Loucy (cell line): ENCODE measurements around the gene PRAC1.

Source experiments
- H2AFZ ChIP-seq: fragments of 200-600 bp; sonication (generic); 2 replicates; pipeline ENCODE4 v1.6.0; 2016; ENCODE audit warnings: antibody characterized with exemption, mild to moderate bottlenecking, low read length, moderate library complexity
- H3F3A ChIP-seq: fragments of 200-600 bp; 2 replicates; pipeline ENCODE4 v1.6.0; 2016; ENCODE audit warnings: antibody characterized with exemption, low read depth, mild to moderate bottlenecking
- H3K27me3 ChIP-seq: fragments of 200-600 bp; sonication (generic); 2 replicates; pipeline ENCODE4 v1.6.1; 2014; ENCODE audit warnings: low read length, mild to moderate bottlenecking; ENCODE audit not compliant: insufficient read depth, poor library complexity, severe bottlenecking
- H3K36me3 ChIP-seq: fragments of 200-600 bp; sonication (generic); 2 replicates; pipeline ENCODE4 v1.6.1; 2016; ENCODE audit warnings: low read length; ENCODE audit not compliant: insufficient read depth
- H3K4me1 ChIP-seq: fragments of 200-600 bp; sonication (generic); 2 replicates; pipeline ENCODE4 v1.5.1; 2014; ENCODE audit warnings: low read length, mild to moderate bottlenecking; ENCODE audit not compliant: insufficient read depth, poor library complexity, severe bottlenecking
- H3K4me2 ChIP-seq: fragments of 200-600 bp; sonication (generic); 2 replicates; pipeline ENCODE4 v1.6.0; 2014; ENCODE audit warnings: antibody characterized with exemption, low read length, low read depth, mild to moderate bottlenecking; ENCODE audit not compliant: poor library complexity, severe bottlenecking
- H3K4me3 ChIP-seq: fragments of 200-600 bp; sonication (generic); 2 replicates; pipeline ENCODE4 v1.5.1; 2014; ENCODE audit warnings: low read length, mild to moderate bottlenecking, mixed read lengths; ENCODE audit not compliant: poor library complexity, severe bottlenecking
- H3K79me2 ChIP-seq: fragments of 200-600 bp; sonication (generic); 2 replicates; pipeline ENCODE4 v1.6.1; 2014; ENCODE audit warnings: low read length; ENCODE audit not compliant: insufficient read depth
- H3K9ac ChIP-seq: fragments of 200-600 bp; sonication (generic); 2 replicates; pipeline ENCODE4 v1.6.0; 2014; ENCODE audit warnings: mild to moderate bottlenecking, low read depth, low read length, moderate library complexity; ENCODE audit not compliant: poor library complexity, severe bottlenecking
- H3K9me2 ChIP-seq: fragments of 200-600 bp; sonication (generic); replicated peaks from 2 replicates; pipeline ENCODE4 v1.6.1; 2016; ENCODE audit warnings: low read depth, low read length, mixed read lengths
- H3K9me3 ChIP-seq: fragments of 200-600 bp; sonication (generic); 2 replicates; pipeline ENCODE4 v1.6.1; 2014; ENCODE audit warnings: mild to moderate bottlenecking, antibody characterized with exemption, low read length, low read depth; ENCODE audit not compliant: insufficient read depth
- H4K20me1 ChIP-seq: fragments of 200-600 bp; sonication (generic); 2 replicates; pipeline ENCODE4 v1.6.0; 2014; ENCODE audit warnings: antibody characterized with exemption, low read length, mild to moderate bottlenecking; ENCODE audit not compliant: insufficient read depth, poor library complexity, severe bottlenecking
- CTCF ChIP-seq: fragments of 200-600 bp; sonication (generic); conservative IDR thresholded peaks from 2 replicates; pipeline ENCODE4 v1.5.1; 2014; ENCODE audit warnings: mild to moderate bottlenecking, antibody characterized with exemption, low read length
- EZH2phosphoT487 ChIP-seq: fragments of 200-600 bp; IDR thresholded peaks from 2 replicates; pipeline ENCODE4 v1.6.1; 2018; ENCODE audit warnings: antibody characterized with exemption, mild to moderate bottlenecking, moderate library complexity, borderline replicate concordance

The PRAC1 gene

GRCh38 chr17:48759288-48759687 lies 37.0 kb upstream of the PRAC1 start:
- Histone ChIP-seq H3K27me3 (no peaks in the 10 kb centered on the region), H4K20me1 (no peaks in the 10 kb centered on the region), H3K9ac (no peak overlapping the region), H3K9me3 (no peaks in the 10 kb centered on the region), H3K36me3 (no peaks in the 10 kb centered on the region), H3K4me1 (no peaks in the 10 kb centered on the region), H3F3A (no peaks in the 10 kb centered on the region), H2AFZ (no peak overlapping the region), H3K79me2 (no peaks in the 10 kb centered on the region), H3K4me3 (no peak overlapping the region), H3K4me2 (no peak overlapping the region), H3K9me2 (no peaks in the 10 kb centered on the region)
- TF ChIP-seq CTCF, result no peak

DNA sequence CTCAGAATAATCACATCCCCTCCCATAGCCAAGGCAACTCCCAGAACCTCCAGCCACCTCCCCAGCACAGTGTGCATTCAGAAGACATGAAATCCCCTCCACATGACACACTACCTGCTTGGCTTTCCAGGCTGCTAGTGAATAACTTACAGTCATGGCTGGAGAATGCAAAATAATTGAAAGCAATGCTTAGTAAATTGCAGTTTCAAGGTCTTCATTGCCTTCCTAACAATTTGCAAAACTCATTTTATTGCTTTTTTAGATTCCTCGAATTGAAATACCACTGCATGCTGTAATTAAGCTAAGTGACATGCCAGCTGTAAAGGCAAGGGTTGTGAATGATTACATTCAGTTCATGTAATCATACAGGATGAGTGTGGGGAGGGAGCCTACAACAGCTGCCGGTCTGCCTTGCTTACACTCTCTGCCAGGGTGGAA lies 35.2 kb upstream of the PRAC1 start:
- H3K9ac ChIP-seq, result no peak overlapping the region
- no peaks in the 10 kb centered on the region for H3K36me3 ChIP-seq
- H3K4me2 ChIP-seq, result no peak overlapping the region
- H3K4me1 ChIP-seq, result no peaks in the 10 kb centered on the region
- H3F3A ChIP-seq, result no peaks in the 10 kb centered on the region
- no peaks in the 10 kb centered on the region for H4K20me1 ChIP-seq
- H3K4me3 ChIP-seq, result no peak overlapping the region
- H3K79me2 ChIP-seq, result no peaks in the 10 kb centered on the region
- no peak for TF ChIP-seq EZH2phosphoT487
- TF ChIP-seq CTCF, result no peak
- peak overlapping the region; percentile 51; the same call in 1 of the 2 replicates for H2AFZ ChIP-seq
- H3K27me3 ChIP-seq, result peaks cover 5% of the 10 kb centered on the region
- no peaks in the 10 kb centered on the region for H3K9me2 ChIP-seq
- no peaks in the 10 kb centered on the region for H3K9me3 ChIP-seq

GRCh38 chr17:48756830-48757251 lies 34.5 kb upstream of the PRAC1 start:
- Histone ChIP-seq H3K79me2 (no peaks in the 10 kb centered on the region), H3F3A (no peaks in the 10 kb centered on the region), H3K4me3 (no peak overlapping the region), H3K4me1 (no peaks in the 10 kb centered on the region), H2AFZ (peak overlapping the region; percentile 51), H3K4me2 (no peak overlapping the region), H3K36me3 (no peaks in the 10 kb centered on the region), H4K20me1 (no peaks in the 10 kb centered on the region), H3K9ac (no peak overlapping the region), H3K27me3 (peaks cover 5% of the 10 kb centered on the region), H3K9me3 (no peaks in the 10 kb centered on the region), H3K9me2 (no peaks in the 10 kb centered on the region)
- TF ChIP-seq EZH2phosphoT487 (no peak), CTCF (no peak)
